Brain microvascular endothelial cell (primary cell): Measurements from ENCODE around the gene SLFN5.
"Not testable (repeated sequence)": the region's sequence is repeated elsewhere in the genome, so short reads cannot be mapped to it uniquely, and the experiment has no call there.

Experiments
- DNase-seq: peaks from one replicate; pipeline ENCODE4 v3.0.0-alpha.2; 2020
- H3K27ac ChIP-seq: fragments of 250-450 bp; sonication (Bioruptor Pico); 2 replicates; pipeline ENCODE4 v1.5.1; 2020; ENCODE audit warnings: mild to moderate bottlenecking, moderate library complexity
- H3K27me3 ChIP-seq: fragments of 250-450 bp; sonication (Bioruptor Pico); replicated peaks from 2 replicates; pipeline ENCODE4 v1.5.1; 2020; ENCODE audit warnings: mild to moderate bottlenecking
- H3K36me3 ChIP-seq: fragments of 250-450 bp; sonication (Bioruptor Pico); replicated peaks from 2 replicates; pipeline ENCODE4 v1.5.1; 2020; ENCODE audit warnings: mild to moderate bottlenecking
- H3K4me3 ChIP-seq: 2 replicates; pipeline ENCODE4 v1.5.1; 2011; ENCODE audit warnings: low read depth, mild to moderate bottlenecking, control low read depth, low read length, moderate library complexity
- CTCF ChIP-seq: IDR thresholded peaks from 2 replicates; pipeline ENCODE4 v1.5.1; 2011; ENCODE audit warnings: low read depth, mild to moderate bottlenecking, moderate library complexity, low read length, control low read depth, inconsistent platforms; ENCODE audit errors: missing control alignments
- in situ Hi-C: cut with HindIII; loops from 2 replicates; pipeline ENCODE4 v1.10.0; 2017; ENCODE audit warnings: low sequenced_read_pairs, low pct_ligation_motif_present

Gene SLFN5

DNA sequence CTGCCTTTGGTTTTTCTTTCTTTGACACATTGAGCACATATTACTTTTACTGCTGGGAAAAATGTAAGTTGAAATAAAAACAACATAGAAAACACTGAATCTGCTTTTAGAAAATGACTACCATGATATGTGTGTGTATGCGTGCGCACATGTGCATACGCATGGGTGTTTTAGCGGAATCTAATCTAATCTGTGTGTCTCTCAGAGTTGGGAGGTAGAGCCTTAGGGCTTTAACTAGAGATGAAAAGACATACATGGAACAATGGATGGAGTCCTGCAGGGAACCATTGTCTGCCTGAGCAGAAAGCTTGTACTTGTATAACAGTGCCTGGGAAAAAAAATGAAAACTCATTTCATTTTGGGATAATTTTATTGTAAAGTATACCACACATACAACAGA, 12.4 kb downstream of the SLFN5 start:
- no peak overlapping the region for H3K4me3 ChIP-seq
- H3K27ac ChIP-seq: no peak overlapping the region
- H3K27me3 ChIP-seq: no peaks in the 10 kb centered on the region
- no peak for TF ChIP-seq CTCF
- no peak for DNase-seq
- peaks cover 21% of the 10 kb centered on the region for H3K36me3 ChIP-seq
- in situ Hi-C loops: no loop called here

DNA sequence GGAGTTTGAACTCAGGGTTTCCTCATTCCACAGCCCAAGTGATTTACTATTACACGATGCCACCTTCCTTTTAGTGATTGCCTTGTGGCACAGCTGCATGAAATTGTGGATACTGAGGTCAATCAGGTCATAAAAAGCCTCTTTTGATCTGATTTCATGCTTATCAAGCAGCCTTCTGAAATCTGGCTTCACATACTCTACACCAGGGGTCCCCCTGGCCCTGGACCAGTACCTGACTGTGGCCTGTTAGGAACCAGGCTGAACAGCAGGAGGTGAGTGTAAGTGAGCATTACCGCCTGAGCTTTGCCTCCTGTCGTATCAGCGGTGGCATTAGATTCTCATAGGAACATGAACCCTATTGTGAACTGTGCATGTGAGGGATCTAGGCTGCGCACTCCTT, 13.8 kb downstream of the SLFN5 start:
- in situ Hi-C loops: no loop called here
- Histone ChIP-seq H3K27ac (no peak overlapping the region), H3K27me3 (no peaks in the 10 kb centered on the region), H3K36me3 (peaks cover 29% of the 10 kb centered on the region), H3K4me3 (no peak overlapping the region)
- DNase-seq: no peak
- TF ChIP-seq CTCF: no peak

- H3K27me3 ChIP-seq: no peaks in the 10 kb centered on the region
- peak; percentile 59 for DNase-seq
- H3K4me3 ChIP-seq: no peak overlapping the region
- no peak for TF ChIP-seq CTCF
- peaks cover 34% of the 10 kb centered on the region for H3K36me3 ChIP-seq
- in situ Hi-C loops: no loop called here
- H3K27ac ChIP-seq: no peak overlapping the region
These were observed 14.4 kb downstream of the SLFN5 start for GRCh38 chr17:35257208-35257659.

- H3K36me3 ChIP-seq: peaks cover 47% of the 10 kb centered on the region
- no peak overlapping the region for H3K4me3 ChIP-seq
- in situ Hi-C loops: no loop called here
- H3K27me3 ChIP-seq: no peaks in the 10 kb centered on the region
- no peak for DNase-seq
- no peak for TF ChIP-seq CTCF
- no peak overlapping the region for H3K27ac ChIP-seq
These were observed 16.1 kb downstream of the SLFN5 start for GRCh38 chr17:35259001-35259400.

DNA sequence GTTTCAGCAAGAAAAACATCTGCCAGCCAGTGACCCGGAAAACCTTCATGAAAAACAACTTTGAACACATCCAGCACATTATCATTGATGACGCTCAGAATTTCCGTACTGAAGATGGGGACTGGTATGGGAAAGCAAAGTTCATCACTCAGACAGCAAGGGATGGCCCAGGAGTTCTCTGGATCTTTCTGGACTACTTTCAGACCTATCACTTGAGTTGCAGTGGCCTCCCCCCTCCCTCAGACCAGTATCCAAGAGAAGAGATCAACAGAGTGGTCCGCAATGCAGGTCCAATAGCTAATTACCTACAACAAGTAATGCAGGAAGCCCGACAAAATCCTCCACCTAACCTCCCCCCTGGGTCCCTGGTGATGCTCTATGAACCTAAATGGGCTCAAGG, 22.2 kb downstream of the SLFN5 start:
- DNase-seq: no peak
- in situ Hi-C loops: no loop called here
- H3K27ac ChIP-seq: no peak overlapping the region
- no peak overlapping the region for H3K4me3 ChIP-seq
- peaks cover 58% of the 10 kb centered on the region for H3K36me3 ChIP-seq
- no peaks in the 10 kb centered on the region for H3K27me3 ChIP-seq
- no peak for TF ChIP-seq CTCF

GRCh38 chr17:35265566-35266141, 22.8 kb downstream of the SLFN5 start:
- in situ Hi-C loops: no loop called here
- Histone ChIP-seq H3K4me3 (no peak overlapping the region), H3K27ac (no peak overlapping the region), H3K36me3 (peaks cover 55% of the 10 kb centered on the region), H3K27me3 (no peaks in the 10 kb centered on the region)
- no peak for DNase-seq
- no peak for TF ChIP-seq CTCF

GRCh38 chr17:35274167-35275066, 31.5 kb downstream of the SLFN5 start:
- H3K27me3 ChIP-seq, H3K36me3 ChIP-seq, DNase-seq, in situ Hi-C loops, H3K4me3 ChIP-seq, H3K27ac ChIP-seq: not testable (repeated sequence)

DNA sequence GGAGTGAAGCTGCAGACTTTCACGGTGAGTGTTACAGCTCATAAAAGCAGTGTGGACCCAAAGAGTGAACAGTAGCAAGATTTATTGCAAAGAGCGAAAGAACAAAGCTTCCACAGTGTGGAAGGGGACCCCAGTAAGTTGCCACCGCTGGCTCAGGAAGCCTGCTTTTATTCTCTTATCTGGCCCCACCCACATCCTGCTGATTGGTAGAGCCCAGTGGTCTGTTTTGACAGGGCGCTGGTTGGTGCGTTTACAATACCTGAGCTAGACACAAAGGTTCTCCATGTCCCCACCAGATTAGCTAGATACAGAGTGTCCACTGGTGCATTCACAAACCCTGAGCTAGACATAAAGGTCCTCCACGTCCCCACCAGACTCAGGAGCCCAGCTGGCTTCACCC, 35.6 kb downstream of the SLFN5 start:
- H3K27ac ChIP-seq, H3K36me3 ChIP-seq, DNase-seq, in situ Hi-C loops, H3K27me3 ChIP-seq, H3K4me3 ChIP-seq: not testable (repeated sequence)
